ENCODE results near the gene YPEL1. TPM values are rescaled to one million over a fixed set of nuclear protein-coding genes. Genes with fewer than 3 reads are reported as not detected.
"Not testable (repeated sequence)": the region's sequence is repeated elsewhere in the genome, so short reads cannot be mapped to it uniquely, and the experiment has no call there.

The YPEL1 gene
- total RNA-seq, 4 donors from 2014 or later, result 0.53 to 8.5 (median 3.0) TPM

DNA sequence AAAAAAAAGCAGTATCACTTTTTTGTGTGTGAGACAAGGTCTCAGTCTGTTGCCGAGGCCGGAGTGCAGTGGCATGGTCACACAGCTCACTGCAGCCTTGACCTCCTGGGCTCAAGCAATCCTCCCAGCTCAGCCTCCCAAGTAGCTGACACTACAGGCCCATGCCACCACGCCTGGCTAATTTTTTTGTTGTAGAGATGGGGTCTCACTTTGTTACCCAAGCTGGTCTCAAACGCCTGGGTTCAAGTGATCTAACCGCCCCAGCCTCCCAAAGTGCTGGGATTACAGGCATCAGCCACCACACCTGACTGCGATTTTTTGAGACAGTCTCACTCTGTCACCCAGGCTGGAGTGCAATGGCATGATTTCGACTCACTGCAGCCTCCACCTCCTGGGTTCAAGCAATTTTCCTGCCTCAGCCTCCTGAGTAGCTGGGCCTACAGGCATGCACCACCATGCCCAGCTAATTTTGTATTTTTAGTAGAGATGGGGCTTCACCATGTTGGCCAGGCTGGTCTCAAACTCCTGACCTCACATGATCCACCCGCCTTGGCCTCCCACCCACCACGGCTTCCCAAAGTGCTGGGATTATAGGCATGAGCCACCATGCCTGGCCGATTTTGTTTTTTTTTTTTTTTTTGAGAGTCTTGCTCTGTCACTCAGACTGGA, 15.3 kb downstream of the YPEL1 start:
- DNase-seq; H3K4me1 ChIP-seq; H3K4me3 ChIP-seq; H3K36me3 ChIP-seq; H3K9me3 ChIP-seq; H3K27ac ChIP-seq; intact Hi-C loops (cut with DNase I); H3K27me3 ChIP-seq: not testable (repeated sequence)
- WGBS, 2 donors, result 93 to 94% methylated on average over 10 of the region's 10 CpGs

DNA sequence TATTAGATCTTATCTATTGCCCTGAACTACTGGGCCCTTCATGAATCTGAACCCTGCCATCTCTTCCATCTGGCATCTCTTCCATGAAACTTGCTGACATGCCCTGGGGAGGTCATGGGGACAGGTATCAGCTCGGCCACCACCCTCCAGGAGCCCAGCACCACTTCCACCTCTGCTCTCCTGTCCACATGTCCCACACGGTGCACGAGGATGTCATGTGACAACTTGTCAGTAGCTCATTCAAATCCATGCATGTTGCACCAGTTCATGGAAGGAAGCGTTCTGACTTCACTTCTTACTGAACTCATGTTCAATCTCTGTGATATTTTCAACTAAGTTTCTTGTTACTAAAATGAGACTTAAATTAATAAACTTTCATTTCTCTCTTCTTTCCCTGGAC, 16.6 kb downstream of the YPEL1 start:
- Histone ChIP-seq H3K36me3 (no peaks in the 10 kb centered on the region), H3K9me3 (no peaks in the 10 kb centered on the region), H3K27me3 (no peaks in the 10 kb centered on the region), H3K4me3 (no peak overlapping the region), H3K4me1 (no peaks in the 10 kb centered on the region), H3K27ac (no peak overlapping the region)
- TF ChIP-seq, protein P1, sequence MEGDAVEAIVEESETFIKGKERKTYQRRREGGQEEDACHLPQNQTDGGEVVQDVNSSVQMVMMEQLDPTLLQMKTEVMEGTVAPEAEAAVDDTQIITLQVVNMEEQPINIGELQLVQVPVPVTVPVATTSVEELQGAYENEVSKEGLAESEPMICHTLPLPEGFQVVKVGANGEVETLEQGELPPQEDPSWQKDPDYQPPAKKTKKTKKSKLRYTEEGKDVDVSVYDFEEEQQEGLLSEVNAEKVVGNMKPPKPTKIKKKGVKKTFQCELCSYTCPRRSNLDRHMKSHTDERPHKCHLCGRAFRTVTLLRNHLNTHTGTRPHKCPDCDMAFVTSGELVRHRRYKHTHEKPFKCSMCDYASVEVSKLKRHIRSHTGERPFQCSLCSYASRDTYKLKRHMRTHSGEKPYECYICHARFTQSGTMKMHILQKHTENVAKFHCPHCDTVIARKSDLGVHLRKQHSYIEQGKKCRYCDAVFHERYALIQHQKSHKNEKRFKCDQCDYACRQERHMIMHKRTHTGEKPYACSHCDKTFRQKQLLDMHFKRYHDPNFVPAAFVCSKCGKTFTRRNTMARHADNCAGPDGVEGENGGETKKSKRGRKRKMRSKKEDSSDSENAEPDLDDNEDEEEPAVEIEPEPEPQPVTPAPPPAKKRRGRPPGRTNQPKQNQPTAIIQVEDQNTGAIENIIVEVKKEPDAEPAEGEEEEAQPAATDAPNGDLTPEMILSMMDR (IDR thresholded peaks at IDR 0.05), result no peak
- no peak for TF ChIP-seq POLR2A (IDR thresholded peaks at IDR 0.05)
- intact Hi-C loops (cut with DNase I), result no loop called here
- no peak for DNase-seq
- 25 to 38% methylated on average over 4 of the region's 4 CpGs for WGBS, 2 donors

DNA sequence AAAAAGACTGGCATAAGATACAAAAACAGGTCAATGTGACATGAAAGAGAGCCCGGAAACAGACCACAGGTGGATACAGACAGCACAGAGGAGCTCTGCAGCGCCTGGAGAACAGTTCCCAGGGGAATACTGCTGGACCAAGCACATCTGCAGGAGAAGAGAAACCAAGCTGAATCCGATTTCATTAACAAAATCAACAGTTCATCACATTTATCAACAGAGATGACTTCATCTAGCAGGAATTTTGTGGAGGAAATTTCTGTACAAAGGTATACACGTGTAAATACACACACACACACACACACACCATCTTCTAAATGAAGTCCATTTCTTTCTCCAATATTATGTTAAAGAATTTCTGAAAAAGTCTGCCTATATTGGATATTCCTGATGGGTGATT, 17.1 kb downstream of the YPEL1 start:
- Histone ChIP-seq H3K4me1 (peaks cover 0 to under 1% (median 0%) of the 10 kb centered on the region in 3 donors), H3K4me3 (no peak overlapping the region), H3K9me3 (no peaks in the 10 kb centered on the region), H3K27ac (no peak overlapping the region), H3K27me3 (no peaks in the 10 kb centered on the region), H3K36me3 (no peaks in the 10 kb centered on the region)
- DNase-seq, result no peak
- TF ChIP-seq POLR2A (IDR thresholded peaks at IDR 0.05), result no peak
- TF ChIP-seq, protein P1 (IDR thresholded peaks at IDR 0.05), result no peak
- WGBS, 2 donors, result 53 to 60% methylated on average over 4 of the region's 4 CpGs
- intact Hi-C loops (cut with DNase I), result no loop called here

DNA sequence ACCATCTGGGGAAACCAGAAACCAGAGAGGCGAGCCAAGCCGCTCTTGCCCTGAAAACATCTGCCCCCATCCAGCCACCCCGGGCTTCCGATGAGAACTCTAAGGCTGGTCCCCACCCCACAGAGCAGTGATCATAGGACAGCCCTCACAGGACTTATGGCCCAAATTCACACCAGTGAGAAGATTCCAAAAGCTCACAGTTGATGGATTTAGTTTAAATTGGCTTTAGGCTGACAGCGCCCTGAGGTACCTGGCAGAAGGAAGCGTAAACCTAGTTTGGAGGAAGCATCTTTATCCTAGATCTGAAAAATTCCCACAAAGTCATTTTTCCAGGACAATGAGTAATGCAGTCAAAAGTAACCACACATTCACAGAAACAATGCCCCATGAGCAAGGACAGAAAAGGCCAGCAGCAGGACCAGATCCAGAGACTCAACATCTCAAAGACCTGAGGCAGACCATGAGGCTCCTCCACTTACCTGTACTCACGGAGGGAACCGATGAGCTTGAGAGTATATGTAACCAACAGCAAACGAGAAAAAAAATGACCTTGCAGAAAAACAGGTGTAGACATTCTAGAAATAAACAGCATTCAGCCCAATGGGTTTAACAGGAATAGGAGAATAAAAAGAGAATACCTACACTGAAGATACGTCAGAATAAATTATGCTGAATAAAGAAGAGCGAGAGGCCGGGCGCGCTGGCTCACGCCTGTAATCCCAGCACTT, 19.0 kb downstream of the YPEL1 start:
- H3K9me3 ChIP-seq; intact Hi-C loops (cut with DNase I); H3K27ac ChIP-seq; H3K27me3 ChIP-seq; DNase-seq; H3K4me1 ChIP-seq; H3K4me3 ChIP-seq; H3K36me3 ChIP-seq: not testable (repeated sequence)
- 76 to 83% methylated on average over 11 to 12 of the region's 15 CpGs for WGBS, 2 donors

DNA sequence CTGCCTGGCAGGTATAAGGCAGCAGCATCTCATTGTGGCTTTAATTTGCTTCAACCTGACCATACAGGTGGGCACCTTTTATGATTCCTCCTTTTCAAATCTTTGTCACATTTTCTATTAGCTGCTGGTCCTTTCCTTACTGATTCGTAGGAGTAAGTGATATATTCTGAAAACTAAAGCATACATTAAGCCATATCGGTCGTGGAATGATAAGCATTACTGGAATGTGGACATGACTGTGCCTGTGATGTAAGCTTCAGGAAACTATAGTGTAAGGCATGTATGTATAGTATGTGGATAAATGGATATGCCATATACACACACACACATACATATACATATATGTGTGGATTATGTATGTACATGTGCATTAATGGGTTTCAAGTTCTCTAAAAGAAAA, 20.8 kb downstream of the YPEL1 start:
- DNase-seq, result no peak
- Histone ChIP-seq H3K9me3 (no peaks in the 10 kb centered on the region), H3K4me3 (no peak overlapping the region), H3K36me3 (no peaks in the 10 kb centered on the region), H3K27me3 (no peaks in the 10 kb centered on the region), H3K4me1 (peaks cover 0 to 13% (median 3%) of the 10 kb centered on the region in 3 donors), H3K27ac (no peak overlapping the region)
- WGBS, 2 donors, result 34 to 60% methylated on average over 3 of the region's 3 CpGs
- TF ChIP-seq, protein P1 (IDR thresholded peaks at IDR 0.05), result no peak
- TF ChIP-seq POLR2A (IDR thresholded peaks at IDR 0.05), result no peak
- intact Hi-C loops (cut with DNase I), result loop anchor here (5.0 kb wide), 2 partner anchors 223 to 238 kb away; partner anchors contain the start of gene PPM1F

DNA sequence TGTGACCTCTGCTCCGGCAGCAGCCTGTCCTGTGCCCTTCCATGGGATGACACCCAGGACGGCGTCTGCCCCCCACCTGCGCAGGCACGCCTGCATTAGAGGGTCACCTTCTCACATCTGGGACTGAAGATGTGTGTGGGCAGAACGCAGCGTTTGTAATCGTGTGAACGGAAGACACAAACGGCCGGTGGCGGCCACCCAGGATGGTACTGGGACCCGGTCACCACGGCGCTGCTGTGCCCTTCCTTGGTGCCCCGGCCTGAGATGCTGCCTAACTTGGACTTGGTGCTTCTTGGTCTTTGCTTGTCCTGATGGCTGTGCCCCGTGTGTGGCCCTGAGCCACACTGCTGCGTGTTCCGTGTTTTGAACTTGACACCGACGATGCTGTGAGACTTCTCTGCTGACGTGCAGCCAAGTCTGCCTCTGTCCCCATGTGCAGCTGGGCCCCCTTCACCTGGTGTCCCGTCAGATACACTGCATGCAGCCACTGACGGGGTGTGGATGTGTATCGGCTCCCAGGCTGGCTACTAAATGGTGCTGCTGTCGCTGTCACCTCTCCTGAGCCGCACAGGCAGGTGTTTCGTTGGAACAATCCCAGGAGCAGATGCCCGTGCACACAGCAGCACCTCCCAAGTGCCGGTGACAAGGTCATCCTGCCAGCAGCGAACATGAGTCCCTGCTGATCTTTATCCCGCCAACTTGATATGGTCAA, 21.4 kb downstream of the YPEL1 start:
- H3K36me3 ChIP-seq, result no peaks in the 10 kb centered on the region
- no peak for DNase-seq
- 75 to 87% methylated on average over 12 to 14 of the region's 32 CpGs for WGBS, 2 donors
- no peak overlapping the region for H3K27ac ChIP-seq
- intact Hi-C loops (cut with DNase I), result loop anchor here (5.0 kb wide), 2 partner anchors 223 to 238 kb away; partner anchors contain the start of gene PPM1F
- no peaks in the 10 kb centered on the region for H3K9me3 ChIP-seq
- no peaks in the 10 kb centered on the region for H3K27me3 ChIP-seq
- H3K4me3 ChIP-seq, result no peak overlapping the region
- TF ChIP-seq, protein P1 (IDR thresholded peaks at IDR 0.05), result no peak
- no peak for TF ChIP-seq POLR2A (IDR thresholded peaks at IDR 0.05)
- H3K4me1 ChIP-seq, result peaks cover 0 to 16% (median 3%) of the 10 kb centered on the region in 3 donors

Measured in esophagus squamous epithelium (tissue), 5 donors.